Subcutaneous preadipocyte (primary cell): Measurements from ENCODE around the gene MAGEA2B. TPM values are rescaled to one million over a fixed set of nuclear protein-coding genes. Genes with fewer than 3 reads are reported as not detected.

Experiments
- total RNA-seq: library from RNA; depleted of rRNA; stranded (reverse); fragments of >200 nt; gene quantifications from 2 replicates; pipeline ENCODE4 v1.2.3, GENCODE V29; 2012

MAGEA2B gene, protein sequence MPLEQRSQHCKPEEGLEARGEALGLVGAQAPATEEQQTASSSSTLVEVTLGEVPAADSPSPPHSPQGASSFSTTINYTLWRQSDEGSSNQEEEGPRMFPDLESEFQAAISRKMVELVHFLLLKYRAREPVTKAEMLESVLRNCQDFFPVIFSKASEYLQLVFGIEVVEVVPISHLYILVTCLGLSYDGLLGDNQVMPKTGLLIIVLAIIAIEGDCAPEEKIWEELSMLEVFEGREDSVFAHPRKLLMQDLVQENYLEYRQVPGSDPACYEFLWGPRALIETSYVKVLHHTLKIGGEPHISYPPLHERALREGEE
- total RNA-seq: not detected in 2 replicates

GRCh38 chrX:152713815-152714787 lies at the start of gene MAGEA2B:
Gene MAGEA2B, plus strand, starts transcription at chrX:152714628. Its CDS starts 2,479 bp downstream, at chrX:152717107.

DNA sequence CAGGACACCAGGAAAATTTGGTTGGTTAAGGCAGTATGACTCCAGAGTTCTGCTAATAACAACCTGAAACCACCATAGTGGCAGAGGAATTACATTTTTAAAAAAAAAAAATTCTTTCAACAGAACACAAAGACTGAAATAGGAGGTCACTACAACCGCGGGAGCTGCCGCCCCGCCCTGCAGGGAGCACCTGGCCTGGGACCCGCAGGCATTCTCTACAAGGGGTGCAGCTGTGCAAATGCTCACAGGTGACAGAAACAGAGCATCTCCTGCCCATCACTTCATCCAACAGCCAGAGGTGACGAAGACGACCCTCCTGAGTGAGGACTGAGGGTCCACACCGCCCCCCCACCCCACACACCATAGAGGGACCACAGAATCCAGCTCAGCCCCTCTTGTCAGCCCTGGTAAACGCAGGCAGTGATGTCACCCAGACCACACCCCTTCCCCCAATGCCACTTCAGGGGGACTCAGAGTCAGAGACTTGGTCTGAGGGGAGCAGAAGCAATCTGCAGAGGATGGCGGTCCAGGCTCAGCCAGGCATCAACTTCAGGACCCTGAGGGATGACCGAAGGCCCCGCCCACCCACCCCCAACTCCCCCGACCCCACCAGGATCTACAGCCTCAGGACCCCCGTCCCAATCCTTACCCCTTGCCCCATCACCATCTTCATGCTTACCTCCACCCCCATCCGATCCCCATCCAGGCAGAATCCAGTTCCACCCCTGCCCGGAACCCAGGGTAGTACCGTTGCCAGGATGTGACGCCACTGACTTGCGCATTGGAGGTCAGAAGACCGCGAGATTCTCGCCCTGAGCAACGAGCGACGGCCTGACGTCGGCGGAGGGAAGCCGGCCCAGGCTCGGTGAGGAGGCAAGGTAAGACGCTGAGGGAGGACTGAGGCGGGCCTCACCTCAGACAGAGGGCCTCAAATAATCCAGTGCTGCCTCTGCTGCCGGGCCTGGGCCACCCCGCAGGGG lies 16.2 kb upstream of the MAGEA2B start, which contains the start of gene MAGEA3:
TSS of gene MAGEA3 (plus strand) at position 843 of the 980 bp plus-strand sequence. CDS start 2,039 bp downstream, outside the sequence.

GRCh38 chrX:152709173-152709572 lies 5.3 kb upstream of the MAGEA2B start, which contains the start of gene CSAG2:
Gene CSAG2, minus strand, starts transcription at chrX:152709273. Its CDS starts 161 bp downstream, at chrX:152709112.

DNA sequence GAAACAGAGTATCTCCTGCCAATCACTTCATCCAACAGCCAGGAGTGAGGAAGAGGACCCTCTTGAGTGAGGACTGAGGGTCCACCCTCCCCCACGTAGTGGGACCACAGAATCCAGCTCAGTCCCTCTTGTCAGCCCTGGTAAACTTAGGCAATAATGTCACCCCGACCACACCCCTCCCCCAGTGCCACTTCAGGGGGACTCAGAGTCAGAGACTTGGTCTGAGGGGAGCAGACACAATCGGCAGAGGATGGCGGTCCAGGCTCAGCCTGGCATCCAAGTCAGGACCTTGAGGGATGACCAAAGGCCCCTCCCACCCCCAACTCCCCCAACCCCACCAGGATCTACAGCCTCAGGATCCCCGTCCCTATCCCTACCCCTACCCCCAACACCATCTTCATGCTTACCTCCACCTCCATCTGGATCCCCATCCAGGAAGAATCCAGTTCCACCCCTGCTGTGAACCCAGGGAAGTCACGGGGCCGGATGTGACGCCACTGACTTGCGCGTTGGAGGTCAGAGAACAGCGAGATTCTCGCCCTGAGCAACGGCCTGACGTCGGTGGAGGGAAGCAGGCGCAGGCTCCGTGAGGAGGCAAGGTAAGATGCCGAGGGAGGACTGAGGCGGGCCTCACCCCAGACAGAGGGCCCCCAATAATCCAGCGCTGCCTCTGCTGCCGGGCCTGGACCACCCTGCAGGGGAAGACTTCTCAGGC lies 19.0 kb downstream of the MAGEA2B start, which contains the start of the genes CSAG1 and MAGEA12:
TSS of gene CSAG1 (minus strand) at position 461 of the 715 bp plus-strand sequence. CDS start 1,261 bp downstream, outside the sequence.
TSS of gene MAGEA12 (plus strand) at position 497 of the 715 bp plus-strand sequence. CDS start 2,405 bp downstream, outside the sequence.

DNA sequence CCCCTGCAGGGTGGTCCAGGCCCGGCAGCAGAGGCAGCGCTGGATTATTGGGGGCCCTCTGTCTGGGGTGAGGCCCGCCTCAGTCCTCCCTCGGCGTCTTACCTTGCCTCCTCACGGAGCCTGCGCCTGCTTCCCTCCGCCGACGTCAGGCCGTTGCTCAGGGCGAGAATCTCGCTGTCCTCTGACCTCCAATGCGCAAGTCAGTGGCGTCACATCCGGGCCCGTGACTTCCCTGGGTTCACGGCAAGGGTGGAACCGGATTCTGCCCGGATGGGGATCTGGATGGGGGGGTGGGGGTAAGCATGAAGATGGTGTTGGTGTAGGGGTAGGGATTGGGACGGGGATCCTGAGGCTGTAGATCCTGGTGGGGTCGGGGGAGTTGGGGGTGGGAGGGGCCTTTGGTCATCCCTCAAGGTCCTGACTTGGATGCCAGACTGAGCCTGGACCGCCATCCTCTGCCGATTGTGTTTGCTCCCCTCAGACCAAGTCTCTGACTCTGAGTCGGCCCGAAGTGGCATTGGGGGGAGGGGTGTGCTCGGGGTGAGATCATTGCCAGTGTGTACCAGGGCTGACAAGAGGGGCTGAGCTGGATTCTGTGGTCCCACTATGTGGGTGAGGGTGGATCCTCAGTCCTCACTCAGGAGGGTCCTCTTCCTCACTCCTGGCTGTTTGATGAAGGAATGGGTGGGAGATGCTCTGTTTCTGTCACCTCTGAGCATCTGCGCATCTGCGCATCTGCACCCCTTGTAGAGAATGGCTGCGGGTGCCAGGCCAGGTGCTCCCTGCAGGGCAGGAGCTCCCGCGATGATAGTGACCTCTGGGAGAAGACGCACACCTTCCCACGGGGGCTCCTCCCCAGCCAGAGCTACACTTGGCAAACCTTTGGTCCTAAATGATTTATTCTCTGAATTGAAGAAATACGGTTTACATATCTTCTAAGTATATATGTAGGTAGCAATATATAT lies 39.5 kb downstream of the MAGEA2B start, which contains the start of gene MAGEA2:
TSS of gene MAGEA2 (minus strand) at position 157 of the 965 bp plus-strand sequence. CDS start 2,479 bp downstream, outside the sequence.

DNA sequence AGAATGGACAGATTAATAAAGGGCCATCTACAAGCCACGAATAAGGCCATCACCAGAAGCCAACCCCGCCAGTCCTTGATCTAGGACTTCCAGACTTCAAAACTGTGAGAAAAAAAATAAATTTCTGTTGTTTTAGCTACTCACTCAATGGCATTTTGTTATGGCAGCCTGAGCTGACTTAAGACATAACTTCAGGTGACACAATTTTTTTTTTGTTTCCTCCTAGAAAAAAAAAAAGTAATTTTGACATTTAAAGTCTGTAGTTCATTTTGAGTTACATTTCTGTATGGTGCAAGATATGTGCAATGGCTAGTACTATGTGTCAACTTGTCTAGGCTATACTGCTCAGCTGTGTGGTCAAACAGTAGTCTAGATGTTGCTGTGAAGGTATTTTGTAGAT lies 44.5 kb downstream of the MAGEA2B start, which contains the start of gene CSAG3:
TSS of gene CSAG3 (plus strand) at position 301 of the 400 bp plus-strand sequence.

Other genes with a start within 250 kb of the MAGEA2B start
- gene GABRQ, start 76.7 kb upstream of the MAGEA2B start, total RNA-seq: not detected in 2 replicates
- gene MAGEA3, start 15.8 kb upstream of the MAGEA2B start, total RNA-seq: not detected in 2 replicates
- gene CSAG2, start 5.4 kb upstream of the MAGEA2B start, total RNA-seq: not detected in 2 replicates
- not detected in 2 replicates for gene CSAG1, start 19.1 kb downstream of the MAGEA2B start, total RNA-seq
- not detected in 2 replicates for gene MAGEA12, start 19.1 kb downstream of the MAGEA2B start, total RNA-seq
- not detected in 2 replicates for gene MAGEA2, start 39.2 kb downstream of the MAGEA2B start, total RNA-seq
- gene CSAG3, start 44.6 kb downstream of the MAGEA2B start, total RNA-seq: not detected in 2 replicates
- not detected in 2 replicates for gene MAGEA6, start 55.1 kb downstream of the MAGEA2B start, total RNA-seq
- 25.2 and 32.0 TPM in 2 replicates for gene CETN2, start 116.1 kb downstream of the MAGEA2B start, total RNA-seq
- gene NSDHL, start 116.4 kb downstream of the MAGEA2B start, total RNA-seq: 27.6 and 32.3 TPM in 2 replicates
- gene ZNF185, start 183.4 kb downstream of the MAGEA2B start, total RNA-seq: 1.1 and 1.4 TPM in 2 replicates